ENCODE results near the gene SCLY. TPM values are rescaled to one million over a fixed set of nuclear protein-coding genes. Genes with fewer than 3 reads are reported as not detected.

Gene SCLY
- total and polyA plus RNA-seq, 2 of the 8 experiments (the other 6 are each of a cell fraction or from before 2014, with no cell fraction given) = 79.0 to 79.5 TPM

DNA sequence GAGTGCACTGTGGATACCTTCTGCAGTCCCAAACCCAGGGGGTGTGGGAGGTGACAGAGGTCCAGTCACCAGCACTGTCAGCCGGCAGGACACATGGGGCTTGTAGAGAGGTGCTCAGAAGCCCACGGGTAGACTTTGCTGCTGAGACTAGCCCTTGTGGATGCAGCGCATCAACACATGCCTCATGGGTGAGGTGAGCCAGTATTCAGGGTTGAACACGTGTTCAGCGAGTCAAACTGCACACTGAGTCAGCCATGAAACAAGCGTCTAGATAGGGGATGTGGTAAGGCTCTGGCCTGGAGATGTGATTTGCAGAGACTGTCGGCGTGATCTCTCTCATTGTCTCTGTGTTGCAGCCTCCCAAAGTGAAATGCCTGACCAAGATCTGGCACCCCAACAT lies 35.8 kb upstream of the SCLY start:
- no peak overlapping the region; the same call in 1 of the 2 replicates for H2AK5ac ChIP-seq (ENCODE audit: low read depth, low read length)
- H2BK20ac ChIP-seq (ENCODE audit: low read length) = no peak overlapping the region
- H3K4me2 ChIP-seq (ENCODE audit: insufficient read depth in 1 of 2, low read depth in 2 of 2, low read length in 2 of 2) = no peak overlapping the region
- H4K8ac ChIP-seq (ENCODE audit: extremely low read depth, insufficient read depth, low read length) = no peak overlapping the region
- H3K4me3 ChIP-seq (ENCODE audit: extremely low read depth in 1 of 4, insufficient read depth in 2 of 4, low read depth in 3 of 4, low read length in 4 of 4) = no peak overlapping the region
- peaks cover 0 to 9% of the 10 kb centered on the region in 2 experiments for H4K20me1 ChIP-seq (replicated peaks in 1 of 2; ENCODE audit: control insufficient read depth in 1 of 2, insufficient read depth in 2 of 2, low read length in 2 of 2)
- no peak for TF ChIP-seq KDM5A (IDR thresholded peaks at IDR 0.05; ENCODE audit: low read length)
- no peak for TF ChIP-seq EZH2 (IDR thresholded peaks at IDR 0.05; ENCODE audit: low read depth, low read length, severe bottlenecking)
- TF ChIP-seq CTBP2 (IDR thresholded peaks at IDR 0.05; ENCODE audit: borderline replicate concordance, insufficient read depth, insufficient read length, low read length) = no peak
- no peak for TF ChIP-seq SUZ12 (IDR thresholded peaks at IDR 0.05; ENCODE audit: low read length)
- no peak for TF ChIP-seq CHD1 (IDR thresholded peaks at IDR 0.05; ENCODE audit: low read depth, low read length)
- TF ChIP-seq POU5F1 (IDR thresholded peaks at IDR 0.05; ENCODE audit: low read depth, low read length) = no peak
- TF ChIP-seq SP2 (IDR thresholded peaks at IDR 0.05; ENCODE audit: low read length) = no peak
- no peak for FAIRE-seq
- no peak overlapping the region for H3K18ac ChIP-seq (ENCODE audit: extremely low read depth, low read length)
- H2BK120ac ChIP-seq (replicated peaks; ENCODE audit: low read depth, low read length) = no peak overlapping the region
- no peaks in the 10 kb centered on the region for H3K79me2 ChIP-seq (ENCODE audit: control insufficient read depth in 1 of 2, insufficient read depth in 2 of 2, low read length in 2 of 2)
- no peak overlapping the region for H2BK15ac ChIP-seq (ENCODE audit: low read length)
- H3K27ac ChIP-seq (ENCODE audit: low read depth, low read length) = no peak overlapping the region
- H4K91ac ChIP-seq (replicated peaks; ENCODE audit: insufficient read length, low read length) = no peak overlapping the region
- no peaks in the 10 kb centered on the region for H3K27me3 ChIP-seq (replicated peaks in 1 of 4; ENCODE audit: control insufficient read depth in 3 of 4, extremely low read depth in 1 of 4, insufficient read depth in 3 of 4, low read length in 3 of 4)
- H3K23ac ChIP-seq (ENCODE audit: insufficient read length) = no peak overlapping the region
- H3K9ac ChIP-seq (replicated peaks in 1 of 4; ENCODE audit: extremely low read depth in 1 of 4, low read depth in 3 of 4, low read length in 3 of 4) = no peak overlapping the region
- H4K5ac ChIP-seq (ENCODE audit: insufficient read length, low read depth, low read length) = no peak overlapping the region
- CTCF ChIA-PET (ENCODE audit: partially characterized antibody) = interaction anchor here (1.2 kb wide), 1 partner anchor 42 kb away, joined by 3 read pairs; no protein-coding TSS in a partner anchor
- no peak overlapping the region for H3K14ac ChIP-seq (ENCODE audit: insufficient read length)
- DNase-seq (ENCODE audit: low read depth in 1 of 2, low spot score in 2 of 2) = no peak
- H3K4me1 ChIP-seq (replicated peaks in 1 of 4; ENCODE audit: control insufficient read depth in 3 of 4, insufficient read depth in 4 of 4, low read length in 3 of 4) = peaks cover 0 to 12% (median 6%) of the 10 kb centered on the region in 4 experiments; a peak in 6 of 7 replicates
- 96% methylated on average over 8 of the region's 8 CpGs; no CpG with 5 or more reads in 1 of the 2 experiments for WGBS, 2 experiments (ENCODE audit: extremely low coverage in 1 of 2, insufficient coverage in 1 of 2, insufficient read length in 1 of 2, insufficient replicate concordance in 2 of 2, low coverage in 1 of 2, low lambda C conversion rate in 2 of 2, missing lambda C conversion rate in 1 of 2)
- H2AFZ ChIP-seq (ENCODE audit: low read length) = no peak overlapping the region
- no peaks in the 10 kb centered on the region for H3K36me3 ChIP-seq (ENCODE audit: control insufficient read depth in 2 of 4, insufficient read depth in 4 of 4, low read length in 3 of 4)
- H3K9me3 ChIP-seq (ENCODE audit: insufficient read depth in 2 of 2, low read depth in 1 of 2, low read length in 1 of 2) = no peaks in the 10 kb centered on the region
- no peak overlapping the region for H2BK5ac ChIP-seq (ENCODE audit: low read depth, low read length)
- no peak overlapping the region for H3K56ac ChIP-seq (replicated peaks; ENCODE audit: insufficient read length, low read depth, low read length)
- POLR2A ChIA-PET (ENCODE audit: partially characterized antibody) = interaction anchor here (0.9 kb wide), 1 partner anchor 22 kb away, joined by 5 read pairs; no protein-coding TSS in a partner anchor
- no peak overlapping the region for H3K4ac ChIP-seq (replicated peaks; ENCODE audit: insufficient read length, low read depth, low read length)
- no peak overlapping the region for H2BK12ac ChIP-seq (ENCODE audit: low read depth, low read length)
- H3K79me1 ChIP-seq (ENCODE audit: low read depth, low read length) = no peaks in the 10 kb centered on the region; the same call in none of the 2 replicates
- H3K23me2 ChIP-seq (ENCODE audit: low read depth, low read length) = no peaks in the 10 kb centered on the region
